Measurements from ENCODE around the gene RRP9.

DNA sequence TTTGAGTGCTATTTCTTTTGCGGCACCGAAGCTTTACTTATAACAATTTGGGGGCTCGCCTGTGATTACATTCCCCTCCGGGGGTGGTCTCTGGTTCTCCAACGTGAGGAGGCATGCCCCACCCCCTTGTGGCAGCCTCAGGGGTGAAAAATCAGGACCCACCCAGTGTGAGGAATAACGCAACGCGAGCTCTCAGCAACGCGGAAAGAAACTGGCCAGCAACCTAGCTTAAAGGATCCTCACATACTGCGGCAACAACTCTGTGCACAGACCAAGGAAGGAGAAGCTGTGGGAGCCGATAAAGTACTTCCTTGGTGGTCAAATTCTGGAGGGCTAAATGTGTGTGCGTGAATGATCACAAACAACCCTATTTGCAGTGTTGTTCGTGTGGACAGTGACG is 44.3 kb downstream of the RRP9 start:
- TF ChIP-seq, protein P1, sequence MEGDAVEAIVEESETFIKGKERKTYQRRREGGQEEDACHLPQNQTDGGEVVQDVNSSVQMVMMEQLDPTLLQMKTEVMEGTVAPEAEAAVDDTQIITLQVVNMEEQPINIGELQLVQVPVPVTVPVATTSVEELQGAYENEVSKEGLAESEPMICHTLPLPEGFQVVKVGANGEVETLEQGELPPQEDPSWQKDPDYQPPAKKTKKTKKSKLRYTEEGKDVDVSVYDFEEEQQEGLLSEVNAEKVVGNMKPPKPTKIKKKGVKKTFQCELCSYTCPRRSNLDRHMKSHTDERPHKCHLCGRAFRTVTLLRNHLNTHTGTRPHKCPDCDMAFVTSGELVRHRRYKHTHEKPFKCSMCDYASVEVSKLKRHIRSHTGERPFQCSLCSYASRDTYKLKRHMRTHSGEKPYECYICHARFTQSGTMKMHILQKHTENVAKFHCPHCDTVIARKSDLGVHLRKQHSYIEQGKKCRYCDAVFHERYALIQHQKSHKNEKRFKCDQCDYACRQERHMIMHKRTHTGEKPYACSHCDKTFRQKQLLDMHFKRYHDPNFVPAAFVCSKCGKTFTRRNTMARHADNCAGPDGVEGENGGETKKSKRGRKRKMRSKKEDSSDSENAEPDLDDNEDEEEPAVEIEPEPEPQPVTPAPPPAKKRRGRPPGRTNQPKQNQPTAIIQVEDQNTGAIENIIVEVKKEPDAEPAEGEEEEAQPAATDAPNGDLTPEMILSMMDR (IDR thresholded peaks at IDR 0.05; ENCODE audit: low read depth, low read length, poor library complexity, severe bottlenecking), result no peak
- TF ChIP-seq EZH2phosphoT487 (IDR thresholded peaks at IDR 0.05; ENCODE audit: borderline replicate concordance, low read length), result no peak
